ENCODE results near the gene NLRC4. TPM values are rescaled to one million over a fixed set of nuclear protein-coding genes. Genes with fewer than 3 reads are reported as not detected.

The NLRC4 gene
- total and polyA plus RNA-seq, 7 donors = 0.60 to 2.3 (median 1.6) TPM

DNA sequence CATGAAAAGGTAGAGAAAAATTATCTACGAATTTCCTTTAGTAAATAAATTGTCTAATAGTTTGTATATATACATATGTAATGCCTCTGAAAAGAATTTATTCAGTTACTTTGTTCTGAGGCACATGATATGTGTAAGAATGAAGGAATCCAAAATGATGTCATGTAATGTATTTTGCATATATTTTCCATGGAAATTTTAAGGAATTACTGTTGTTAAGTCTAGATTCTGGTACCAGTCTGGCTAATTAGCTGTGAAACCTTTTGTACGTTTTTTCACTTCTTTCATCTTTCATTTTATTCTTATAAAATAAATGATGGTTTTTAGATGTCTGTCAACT is 25.3 kb upstream of the NLRC4 start:
- TF ChIP-seq POLR2A (IDR thresholded peaks at IDR 0.05) (no peak), EP300 (IDR thresholded peaks at IDR 0.05) (no peak), POLR2AphosphoS5 (IDR thresholded peaks at IDR 0.05) (no peak)
- TF ChIP-seq, protein P1, sequence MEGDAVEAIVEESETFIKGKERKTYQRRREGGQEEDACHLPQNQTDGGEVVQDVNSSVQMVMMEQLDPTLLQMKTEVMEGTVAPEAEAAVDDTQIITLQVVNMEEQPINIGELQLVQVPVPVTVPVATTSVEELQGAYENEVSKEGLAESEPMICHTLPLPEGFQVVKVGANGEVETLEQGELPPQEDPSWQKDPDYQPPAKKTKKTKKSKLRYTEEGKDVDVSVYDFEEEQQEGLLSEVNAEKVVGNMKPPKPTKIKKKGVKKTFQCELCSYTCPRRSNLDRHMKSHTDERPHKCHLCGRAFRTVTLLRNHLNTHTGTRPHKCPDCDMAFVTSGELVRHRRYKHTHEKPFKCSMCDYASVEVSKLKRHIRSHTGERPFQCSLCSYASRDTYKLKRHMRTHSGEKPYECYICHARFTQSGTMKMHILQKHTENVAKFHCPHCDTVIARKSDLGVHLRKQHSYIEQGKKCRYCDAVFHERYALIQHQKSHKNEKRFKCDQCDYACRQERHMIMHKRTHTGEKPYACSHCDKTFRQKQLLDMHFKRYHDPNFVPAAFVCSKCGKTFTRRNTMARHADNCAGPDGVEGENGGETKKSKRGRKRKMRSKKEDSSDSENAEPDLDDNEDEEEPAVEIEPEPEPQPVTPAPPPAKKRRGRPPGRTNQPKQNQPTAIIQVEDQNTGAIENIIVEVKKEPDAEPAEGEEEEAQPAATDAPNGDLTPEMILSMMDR (IDR thresholded peaks at IDR 0.05) = no peak
- Histone ChIP-seq H3K36me3 (peaks cover 0 to 27% (median 2%) of the 10 kb centered on the region in 4 donors), H3K9me3 (no peaks in the 10 kb centered on the region), H3K4me3 (no peak overlapping the region), H3K4me1 (peaks cover 0 to 26% (median 16%) of the 10 kb centered on the region in 4 donors), H3K27ac (no peak overlapping the region), H3K27me3 (no peaks in the 10 kb centered on the region)
- intact Hi-C loops (cut with DNase I) = no loop called here
- WGBS, 2 donors = 83 to 90% methylated on average over 2 of the region's 2 CpGs
- DNase-seq = no peak

GRCh38 chr2:32289165-32289999 is 24.7 kb upstream of the NLRC4 start:
- no peak for TF ChIP-seq EP300 (IDR thresholded peaks at IDR 0.05)
- no peak for TF ChIP-seq POLR2AphosphoS5 (IDR thresholded peaks at IDR 0.05)
- no peak for TF ChIP-seq POLR2A (IDR thresholded peaks at IDR 0.05)
- TF ChIP-seq, protein P1 (IDR thresholded peaks at IDR 0.05) = no peak
- Histone ChIP-seq H3K9me3 (no peaks in the 10 kb centered on the region), H3K27me3 (no peaks in the 10 kb centered on the region), H3K4me1 (peaks cover 0 to 31% (median 18%) of the 10 kb centered on the region in 4 donors), H3K4me3 (no peak overlapping the region), H3K36me3 (peaks cover 0 to 24% (median 1%) of the 10 kb centered on the region in 4 donors), H3K27ac (no peak overlapping the region)
- intact Hi-C loops (cut with DNase I) = no loop called here
- 15 to 57% methylated on average over 4 of the region's 4 CpGs for WGBS, 2 donors
- DNase-seq = no peak

DNA sequence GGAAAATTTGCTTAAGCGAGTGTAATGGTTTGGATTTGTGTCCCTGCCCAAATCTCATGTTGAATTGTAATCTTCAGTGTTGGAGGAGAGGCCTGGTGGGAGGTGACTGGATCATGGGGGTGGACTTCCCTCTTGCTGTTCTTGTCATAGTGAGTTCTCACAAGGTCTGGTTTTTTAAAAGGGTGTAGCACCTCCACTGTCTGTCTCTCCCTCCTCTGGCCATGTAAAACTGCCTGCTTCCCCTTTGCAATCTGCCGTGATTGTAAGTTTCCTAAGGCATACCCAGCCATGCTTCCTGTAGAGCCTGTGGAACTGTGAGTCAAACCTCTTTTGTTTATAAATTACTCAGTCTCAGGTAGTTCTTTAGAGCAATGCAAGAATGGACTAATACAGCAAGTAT is 19.6 kb upstream of the NLRC4 start:
- H3K27ac ChIP-seq = no peak overlapping the region
- H3K27me3 ChIP-seq = no peaks in the 10 kb centered on the region
- H3K4me1 ChIP-seq = peaks cover 0 to 52% (median 30%) of the 10 kb centered on the region in 4 donors
- peaks cover 0 to 23% (median 0%) of the 10 kb centered on the region in 4 donors for H3K36me3 ChIP-seq
- WGBS, 2 donors = 86 to 92% methylated on average over 2 of the region's 2 CpGs
- intact Hi-C loops (cut with DNase I) = no loop called here
- TF ChIP-seq, protein P1 (IDR thresholded peaks at IDR 0.05) = no peak
- TF ChIP-seq EP300 (IDR thresholded peaks at IDR 0.05) (no peak), POLR2A (IDR thresholded peaks at IDR 0.05) (no peak), POLR2AphosphoS5 (IDR thresholded peaks at IDR 0.05) (no peak)
- no peak overlapping the region for H3K4me3 ChIP-seq
- DNase-seq = no peak
- no peaks in the 10 kb centered on the region for H3K9me3 ChIP-seq

GRCh38 chr2:32278478-32278853 is 13.8 kb upstream of the NLRC4 start:
- no peak for DNase-seq
- peak overlapping the region; percentile 73 to 93 (median 86) for H3K4me3 ChIP-seq
- H3K4me1 ChIP-seq = peaks cover 0 to 38% (median 23%) of the 10 kb centered on the region in 4 donors
- peaks cover 0 to 23% (median 0%) of the 10 kb centered on the region in 4 donors for H3K36me3 ChIP-seq
- peak overlapping the region; percentile 80 to 87 (median 84) for H3K27ac ChIP-seq
- intact Hi-C loops (cut with DNase I) = loop anchor here (1.0 kb wide), 2 partner anchors 79 to 113 kb away; partner anchors contain the start of genes BIRC6 and SLC30A6
- H3K27me3 ChIP-seq = no peaks in the 10 kb centered on the region
- no peaks in the 10 kb centered on the region for H3K9me3 ChIP-seq
- WGBS, 2 donors = 4 to 12% methylated on average over 6 of the region's 6 CpGs
- no peak for TF ChIP-seq POLR2AphosphoS5 (IDR thresholded peaks at IDR 0.05)
- TF ChIP-seq POLR2A (IDR thresholded peaks at IDR 0.05) = no peak
- TF ChIP-seq, protein P1 (IDR thresholded peaks at IDR 0.05) = no peak
- no peak for TF ChIP-seq EP300 (IDR thresholded peaks at IDR 0.05)
